HG02973 (cell line): Measurements from ENCODE around the gene RDX.
A peak's percentile ranks its signal among the peaks of the same experiment; 100 is the strongest.

Source experiments
- ATAC-seq: cut with Tn5 transposase; IDR thresholded peaks from one replicate; pipeline ENCODE4 v1.9.1; 2021; ENCODE audit warnings: moderate library complexity; ENCODE audit not compliant: unreplicated experiment

The RDX gene

DNA sequence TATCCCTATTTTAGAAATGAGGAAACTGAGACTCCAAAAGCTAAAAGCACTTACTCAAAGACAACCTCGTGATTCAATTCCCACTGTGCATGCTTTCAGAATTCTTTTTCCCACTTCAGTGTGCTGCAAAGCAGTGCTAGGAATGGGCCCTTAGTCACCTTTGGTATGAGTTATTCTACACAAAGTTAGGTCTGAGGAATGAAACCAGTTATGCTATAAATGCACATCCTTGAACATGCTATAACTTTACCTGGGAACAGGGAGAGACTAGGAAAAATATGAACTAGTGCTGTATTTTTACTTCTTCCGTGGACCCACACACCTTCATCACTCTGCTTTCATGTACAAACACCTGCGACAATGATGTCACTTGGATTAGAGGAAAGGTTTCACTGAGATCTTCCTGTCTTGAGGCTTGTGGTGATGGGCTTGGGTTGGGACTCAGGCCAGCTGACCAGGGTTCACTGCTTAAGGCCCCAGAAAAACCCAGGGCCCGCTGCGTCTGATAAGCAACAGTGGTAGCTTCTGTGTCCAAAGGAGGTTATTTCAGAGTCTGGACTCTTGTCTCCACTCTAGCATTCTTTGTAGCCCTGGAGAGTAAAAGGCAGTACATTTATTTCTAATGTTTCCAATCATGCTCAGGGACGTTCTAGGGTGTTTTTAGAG, 121.6 kb downstream of the RDX start:
- ATAC-seq: no peak

DNA sequence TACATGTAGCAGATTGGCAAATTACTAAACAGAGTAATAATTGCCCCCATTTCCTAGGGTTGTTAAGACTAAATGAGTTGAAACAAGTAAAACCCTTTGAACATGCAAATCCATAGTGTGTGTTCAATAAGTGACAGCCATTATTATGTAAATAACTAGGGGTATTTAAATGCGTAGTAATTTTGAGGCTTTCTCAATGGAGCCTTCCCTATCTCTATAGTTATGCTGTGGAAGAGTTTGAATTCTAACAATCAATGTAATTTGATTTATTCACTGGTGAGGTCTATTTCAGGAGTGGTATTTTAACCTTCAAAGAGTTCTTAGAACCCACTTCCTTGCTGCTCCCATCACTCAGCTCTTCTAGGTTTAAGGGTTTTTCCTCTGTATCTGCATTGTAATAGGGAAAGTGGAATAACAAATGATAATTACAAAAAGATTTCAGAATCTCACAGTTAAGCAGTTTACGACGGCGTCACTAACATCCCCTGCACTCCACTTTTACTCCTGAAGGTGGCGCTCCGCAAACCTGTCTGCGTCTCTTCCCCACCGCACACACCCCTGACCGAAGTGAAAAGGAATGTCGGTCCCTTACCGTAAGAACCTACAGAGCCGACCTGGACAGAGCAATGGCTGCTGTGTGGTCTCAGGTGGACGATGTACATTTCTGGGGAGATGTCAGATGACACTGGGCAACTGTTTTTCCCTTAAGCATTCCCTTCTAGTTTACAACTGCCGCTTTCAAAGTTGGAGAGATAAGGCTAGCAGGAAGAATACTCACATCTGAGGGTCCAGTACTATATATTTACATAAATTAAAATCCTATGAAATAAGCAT, 122.4 kb downstream of the RDX start:
- ATAC-seq: peak; percentile 65

DNA sequence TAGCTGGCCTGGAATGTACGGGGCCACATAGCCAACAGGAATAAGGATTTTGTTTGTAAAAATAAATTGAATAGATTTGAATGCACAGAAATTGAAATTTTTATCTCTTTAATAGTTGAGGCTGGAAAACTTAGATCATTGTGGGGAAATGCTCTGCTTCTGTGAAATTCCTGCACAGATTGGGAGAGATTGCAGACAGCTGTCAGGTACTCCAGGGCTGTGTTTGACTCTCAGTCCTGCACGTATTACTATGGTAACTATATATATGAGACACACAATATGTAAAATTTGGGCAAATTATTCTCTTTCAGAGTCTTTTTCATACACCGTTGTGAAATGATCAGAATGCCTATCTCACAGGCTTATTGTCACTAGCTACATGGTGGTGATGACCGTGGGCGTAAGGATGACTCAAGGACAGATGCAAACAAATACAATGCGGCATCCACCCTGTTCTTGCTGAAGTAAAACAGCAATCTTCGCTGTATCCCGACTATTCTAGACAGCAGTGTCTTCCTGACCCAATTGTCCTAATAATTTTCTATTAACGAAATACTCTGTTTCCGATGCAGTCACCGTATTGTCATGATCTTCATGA, 123.8 kb downstream of the RDX start:
- ATAC-seq: no peak

DNA sequence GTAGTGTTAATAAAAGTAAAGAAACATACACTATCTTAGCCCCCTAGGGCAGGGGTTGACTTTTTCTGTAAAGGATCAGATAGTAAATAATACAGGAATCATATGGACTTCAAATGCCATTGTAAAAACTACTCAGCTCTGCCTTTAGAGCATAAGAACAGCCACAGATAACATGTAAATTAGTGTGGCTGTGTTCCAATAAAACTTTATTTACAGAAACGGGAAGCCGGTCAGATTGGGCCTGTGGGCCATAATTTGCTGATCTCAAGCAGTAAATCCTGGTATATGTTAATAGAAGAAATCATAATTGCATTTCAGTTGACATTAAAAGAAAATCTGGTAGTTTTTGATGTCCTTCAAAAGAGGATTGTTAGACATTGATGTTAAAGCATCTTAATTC, 126.7 kb downstream of the RDX start:
- no peak for ATAC-seq

DNA sequence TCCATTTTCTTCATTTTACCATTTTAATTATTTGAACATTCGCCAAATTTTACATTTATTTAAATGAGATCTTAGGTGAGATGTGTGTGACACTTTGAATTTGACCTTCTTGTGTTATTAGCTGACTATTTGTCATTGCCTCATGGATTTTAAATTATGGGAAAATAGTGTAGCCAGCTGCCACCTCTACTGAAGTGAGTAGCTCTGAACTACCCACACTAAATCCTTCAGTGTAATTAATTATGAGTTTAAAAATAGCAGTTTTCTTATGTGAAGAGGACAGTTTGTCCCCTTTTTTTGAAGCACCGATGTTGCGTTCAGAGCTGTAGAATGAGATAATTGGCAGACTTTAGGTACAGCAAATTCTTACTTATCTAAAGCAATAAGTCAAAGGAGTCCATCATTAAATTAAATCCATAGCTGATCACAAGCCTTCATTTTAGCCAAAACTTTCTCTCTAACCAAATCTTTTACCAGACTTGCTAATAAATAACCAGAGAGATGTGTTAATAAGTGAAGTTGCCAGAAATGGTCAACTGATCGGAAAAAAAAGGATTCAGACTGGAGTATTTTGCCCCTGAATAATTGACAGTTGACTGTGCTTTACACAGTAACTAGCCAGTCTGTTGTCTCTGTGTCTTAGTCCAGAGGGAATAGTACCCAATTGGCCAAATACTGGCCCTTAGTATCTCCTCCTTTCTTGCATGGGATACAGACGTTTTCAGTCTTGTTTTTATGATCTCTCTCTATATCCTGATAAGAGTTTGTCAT, 128.2 kb downstream of the RDX start:
- ATAC-seq: no peak

DNA sequence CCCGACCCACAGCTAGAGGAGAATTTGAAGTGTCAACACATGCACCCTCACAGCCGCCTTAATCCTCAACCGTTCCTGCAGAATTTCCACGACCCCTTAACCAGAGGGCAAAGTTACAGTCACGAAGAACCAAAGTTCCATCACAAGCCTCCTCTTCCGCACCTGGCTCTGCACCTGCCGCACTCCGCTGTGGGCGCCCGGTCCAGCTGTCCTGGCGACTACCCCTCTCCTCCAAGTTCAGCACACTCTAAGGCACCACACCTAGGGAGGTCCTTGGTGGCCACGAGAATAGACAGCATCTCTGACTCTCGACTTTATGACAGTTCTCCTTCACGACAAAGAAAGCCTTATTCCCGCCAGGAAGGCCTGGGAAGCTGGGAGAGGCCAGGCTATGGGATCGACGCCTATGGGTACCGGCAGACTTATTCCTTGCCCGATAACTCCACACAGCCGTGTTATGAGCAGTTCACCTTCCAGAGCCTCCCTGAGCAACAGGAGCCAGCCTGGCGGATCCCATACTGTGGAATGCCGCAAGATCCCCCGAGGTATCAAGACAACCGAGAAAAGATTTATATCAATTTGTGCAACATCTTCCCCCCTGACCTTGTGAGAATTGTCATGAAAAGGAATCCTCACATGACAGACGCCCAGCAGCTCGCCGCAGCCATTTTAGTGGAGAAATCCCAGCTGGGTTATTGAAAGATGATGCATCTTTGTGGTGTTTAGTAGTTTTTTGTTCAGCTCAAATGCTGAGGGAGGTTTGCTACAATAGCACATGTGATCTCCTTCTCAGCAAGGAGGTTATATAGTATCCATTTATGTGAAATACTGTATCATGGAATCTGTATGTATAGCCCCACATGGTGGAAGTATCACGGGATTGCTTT, 131.1 kb downstream of the RDX start:
- no peak for ATAC-seq

DNA sequence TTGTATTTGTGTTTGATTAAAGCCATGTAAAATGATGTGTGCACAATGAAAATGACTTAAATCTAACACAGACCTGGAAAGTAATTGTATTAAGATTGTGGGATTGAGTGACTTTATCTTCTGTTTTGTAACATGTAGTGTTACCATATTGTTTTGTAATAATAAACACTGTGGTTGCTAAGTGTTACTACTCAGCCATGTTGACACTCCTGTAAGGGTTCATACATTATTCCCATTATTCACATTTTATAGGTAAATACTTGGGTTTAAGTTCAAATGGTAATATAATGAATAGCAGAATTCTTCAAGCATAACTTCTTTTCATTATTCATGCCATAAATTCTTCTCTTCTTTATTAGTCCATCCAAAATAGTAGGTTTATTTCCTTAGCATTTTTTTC, 134.2 kb downstream of the RDX start:
- ATAC-seq: no peak

DNA sequence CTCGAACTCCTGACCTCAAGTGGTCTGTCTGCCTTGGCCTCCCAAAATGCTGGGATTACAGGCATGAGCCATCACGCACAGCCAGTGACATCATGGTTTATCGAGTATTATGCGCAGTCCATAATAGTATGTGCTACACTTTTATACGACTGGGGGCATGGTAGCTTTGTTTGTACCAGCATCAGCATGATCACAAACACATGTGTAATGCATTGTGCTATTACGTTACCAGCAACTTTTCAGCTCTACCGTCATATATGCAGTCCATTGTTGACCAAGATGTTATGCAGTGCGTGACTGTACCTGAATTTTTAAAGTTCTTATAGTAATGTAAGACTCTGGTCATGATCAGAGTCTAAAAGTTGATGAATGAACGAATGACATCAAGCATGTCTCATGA, 135.4 kb downstream of the RDX start:
- no peak for ATAC-seq

DNA sequence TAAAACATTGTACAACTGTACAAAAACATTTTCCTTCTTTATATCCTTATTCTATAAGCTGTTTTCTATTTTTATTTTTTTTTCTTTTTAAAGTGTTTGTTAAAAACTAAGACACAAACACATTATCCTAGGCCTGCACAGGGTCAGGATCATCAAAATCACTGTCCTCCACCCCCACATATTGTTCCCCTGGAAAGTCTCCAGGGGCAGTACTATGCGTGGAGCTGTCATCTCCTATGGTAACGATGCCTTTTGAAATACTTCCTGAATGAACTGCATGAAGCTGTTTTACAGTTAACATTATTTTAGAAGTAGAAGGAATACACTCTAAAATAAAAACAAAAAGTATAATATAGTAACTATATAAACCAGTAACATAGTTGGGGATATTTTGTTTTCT, 136.0 kb downstream of the RDX start:
- no peak for ATAC-seq

DNA sequence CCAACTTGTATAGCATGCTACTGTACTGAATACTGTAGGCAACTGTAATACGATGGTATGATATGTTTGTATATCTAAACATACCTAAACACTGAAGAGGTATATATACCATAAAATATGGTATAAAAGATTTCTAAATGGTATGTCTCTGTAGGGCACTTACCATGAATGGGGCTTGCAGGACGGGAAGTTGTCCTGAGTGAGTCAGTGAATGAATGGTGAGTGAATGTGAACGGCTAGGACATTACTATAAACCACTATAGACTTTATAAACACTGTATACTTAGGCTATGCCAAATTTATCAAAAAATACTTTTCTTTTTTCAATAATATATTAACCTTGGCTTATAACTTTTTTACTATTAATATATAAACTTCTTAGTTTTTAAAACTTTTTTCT, 136.4 kb downstream of the RDX start:
- no peak for ATAC-seq

DNA sequence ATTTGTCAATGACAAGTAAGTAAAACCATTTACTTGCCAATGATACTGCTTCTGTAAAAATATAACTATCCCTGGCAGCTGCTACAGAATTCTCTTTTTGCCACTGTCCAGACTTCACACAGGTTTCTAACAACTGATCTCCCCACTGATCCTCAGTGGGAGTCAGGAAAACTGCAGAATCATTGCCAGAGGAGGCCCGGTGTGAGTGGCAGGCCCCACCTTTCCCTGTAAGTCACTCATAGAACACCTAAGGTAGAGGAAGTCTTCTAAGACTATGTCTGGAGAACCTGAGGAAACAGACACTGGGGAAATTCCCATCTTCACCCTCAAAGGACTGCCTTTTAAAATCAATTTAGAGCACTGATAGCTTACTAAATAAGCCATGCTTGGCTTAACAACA, 136.9 kb downstream of the RDX start:
- ATAC-seq: no peak

DNA sequence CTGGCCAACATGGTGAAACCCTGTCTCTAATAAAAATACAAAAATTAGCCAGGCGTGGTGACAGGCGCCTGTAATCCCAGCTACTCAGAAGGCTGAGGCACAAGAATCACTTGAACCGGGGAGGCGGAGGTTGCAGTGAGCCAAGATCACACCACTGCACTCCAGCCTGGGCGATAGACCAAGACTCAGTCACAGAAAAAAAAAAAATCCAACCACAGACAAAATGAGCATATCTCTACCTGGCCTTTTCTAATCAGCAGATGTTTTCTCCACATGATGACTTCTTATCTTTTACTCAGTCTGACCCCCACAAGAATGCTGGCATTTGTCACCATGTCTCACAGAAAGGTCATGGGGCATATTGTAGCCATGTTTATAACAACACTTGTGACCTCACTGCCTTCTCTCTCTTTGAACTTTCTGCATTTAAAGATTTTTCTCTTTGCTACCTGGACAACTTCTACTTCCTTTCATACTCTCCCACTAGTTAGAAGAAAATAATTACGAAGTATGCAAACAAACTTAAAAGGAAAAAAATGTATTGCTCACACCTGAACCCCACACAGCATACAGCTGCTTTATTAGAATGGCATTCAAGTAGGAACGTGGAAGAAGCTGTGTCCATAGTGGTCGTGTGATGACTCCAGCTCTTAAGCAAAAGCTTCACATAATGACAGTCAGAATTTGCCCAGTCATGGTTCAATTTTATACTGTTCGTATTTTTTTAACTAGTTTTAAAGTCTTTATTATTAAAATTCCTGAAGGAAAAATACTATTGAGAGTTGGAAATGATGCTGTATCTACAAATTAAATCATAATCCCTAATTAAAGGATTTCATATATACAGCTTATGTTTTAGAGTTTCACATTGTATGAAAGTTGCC, 137.9 kb downstream of the RDX start:
- ATAC-seq: no peak

DNA sequence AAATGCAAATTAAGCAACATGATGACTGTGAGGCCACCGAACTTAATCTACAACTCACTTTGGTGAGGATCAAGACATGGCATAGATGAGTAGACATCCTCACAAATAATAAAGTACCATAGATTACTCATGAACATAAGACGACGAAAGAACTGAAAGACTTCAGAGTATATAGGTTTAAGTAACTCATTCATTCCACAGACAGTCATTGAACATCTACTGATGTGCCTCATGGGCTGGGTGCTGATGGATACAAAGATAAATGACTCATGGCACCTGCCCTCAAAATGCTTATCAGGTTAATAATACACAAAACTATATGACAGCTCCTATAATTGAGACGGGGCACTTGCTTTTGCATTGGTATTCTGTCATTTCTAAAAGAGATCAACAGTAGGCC, 139.9 kb downstream of the RDX start:
- no peak for ATAC-seq

DNA sequence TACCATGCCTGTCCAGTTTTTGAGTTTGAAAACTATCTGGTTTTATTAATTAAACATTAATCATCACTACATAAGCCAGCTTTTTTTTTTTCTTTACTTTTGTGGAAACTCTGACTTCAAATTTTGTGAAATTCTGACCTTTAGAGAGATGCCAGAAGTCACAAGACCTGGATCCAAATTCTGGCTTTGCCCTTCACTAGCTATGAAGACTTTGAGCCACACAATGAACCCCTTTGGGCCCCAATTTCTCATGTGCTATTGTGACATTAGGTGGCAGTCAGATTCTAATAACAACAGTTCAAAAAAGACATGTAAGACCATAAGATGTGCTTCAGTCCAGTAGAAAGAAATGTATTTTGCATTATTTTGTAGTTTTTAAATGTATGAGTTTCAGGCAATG, 142.9 kb downstream of the RDX start:
- no peak for ATAC-seq

DNA sequence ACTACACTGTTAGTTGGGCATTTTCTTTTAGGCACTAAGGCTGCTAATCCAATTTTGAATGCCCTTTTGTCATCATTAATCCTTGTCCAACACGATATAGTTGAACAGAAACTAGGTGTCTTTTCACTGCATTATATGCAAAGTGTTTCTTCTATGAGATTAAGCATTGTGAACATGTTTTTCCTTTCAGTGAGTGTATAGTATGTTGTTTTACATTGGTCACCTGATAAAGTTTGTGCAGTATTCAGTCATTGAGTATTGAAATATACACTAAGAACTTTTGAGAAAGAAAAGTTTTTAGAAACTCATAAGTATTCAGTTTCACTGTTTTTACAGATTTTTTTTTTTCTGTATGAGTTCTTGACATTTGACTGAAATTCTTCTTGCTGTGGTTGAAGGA, 144.2 kb downstream of the RDX start:
- ATAC-seq: no peak

DNA sequence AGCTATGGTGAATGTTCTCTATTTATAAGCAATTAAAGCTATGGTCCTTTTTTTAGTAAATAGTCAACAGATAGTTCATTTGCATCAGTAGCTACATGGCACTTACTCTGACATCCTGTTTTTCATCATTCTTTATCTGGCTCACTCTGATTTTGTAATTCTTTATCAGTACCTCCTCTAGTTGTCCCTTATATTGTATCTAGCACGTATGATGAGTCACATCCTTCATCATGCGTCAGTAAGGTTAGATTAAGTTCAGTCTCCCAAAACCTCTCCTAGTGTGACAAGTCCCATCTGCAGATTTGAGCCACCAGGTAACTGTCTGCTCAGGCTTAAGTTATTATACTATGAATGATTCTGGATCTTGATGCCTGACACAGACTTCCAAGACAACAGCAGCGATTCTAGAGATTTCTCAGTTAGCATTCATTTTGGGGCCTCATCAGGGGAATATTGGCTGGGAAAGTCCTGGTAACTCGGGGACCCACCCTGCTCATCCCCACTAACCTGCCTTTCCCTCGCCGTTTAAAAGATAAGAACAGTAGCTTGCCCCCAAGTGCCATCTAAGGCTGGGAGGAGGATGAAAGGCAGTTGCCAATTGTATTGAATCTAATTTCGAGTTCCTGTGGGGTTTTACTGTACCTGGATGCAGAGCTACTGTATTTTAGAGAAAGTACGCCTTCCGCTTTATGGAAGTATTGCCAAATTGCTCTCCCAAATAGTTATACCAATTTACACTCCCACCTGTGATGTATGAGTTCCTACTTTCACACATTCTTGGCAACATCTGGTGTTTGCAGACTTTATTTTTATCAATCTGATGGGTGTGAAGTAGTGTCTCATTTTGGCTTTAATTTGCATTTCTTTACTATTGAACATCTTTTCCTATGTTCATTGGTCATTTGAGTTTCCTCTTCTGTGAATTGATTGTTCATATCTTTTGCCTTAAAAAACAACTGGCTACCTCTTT, 147.4 kb downstream of the RDX start:
- ATAC-seq: no peak

DNA sequence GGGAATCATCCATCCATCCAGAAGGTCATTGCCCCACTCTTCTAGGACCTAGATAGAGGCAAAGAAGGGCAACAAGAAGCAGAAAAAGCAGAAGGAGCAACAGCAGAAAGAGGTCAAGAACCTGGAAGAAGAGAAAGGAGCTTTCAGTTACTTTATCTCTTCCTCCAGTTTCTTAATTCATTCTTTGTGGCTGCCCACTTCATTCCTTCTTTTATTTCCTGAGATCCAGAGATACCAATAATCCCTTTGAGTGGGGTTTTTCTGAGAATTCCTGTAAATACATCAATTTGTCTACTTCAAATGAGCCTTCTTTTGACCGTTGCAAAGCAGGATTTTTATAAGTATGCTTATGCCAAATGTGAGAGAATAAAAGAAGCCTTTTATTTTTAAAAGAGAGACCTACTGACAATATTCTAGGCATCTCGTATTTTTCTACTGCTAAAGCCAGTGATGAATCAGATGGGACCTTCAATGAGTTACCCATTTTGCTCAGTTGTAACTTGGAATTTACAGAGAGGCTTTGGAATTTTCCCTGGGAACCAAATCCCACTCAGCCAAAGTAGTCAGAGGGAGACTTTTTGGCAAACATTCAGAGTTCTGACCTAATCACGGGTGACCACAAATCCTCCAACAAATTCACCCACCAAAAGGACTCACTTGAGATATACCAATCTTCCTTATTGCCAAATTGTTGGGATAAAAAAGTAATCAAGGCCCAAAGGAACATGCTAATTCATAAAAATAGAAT, 148.3 kb downstream of the RDX start:
- no peak for ATAC-seq

DNA sequence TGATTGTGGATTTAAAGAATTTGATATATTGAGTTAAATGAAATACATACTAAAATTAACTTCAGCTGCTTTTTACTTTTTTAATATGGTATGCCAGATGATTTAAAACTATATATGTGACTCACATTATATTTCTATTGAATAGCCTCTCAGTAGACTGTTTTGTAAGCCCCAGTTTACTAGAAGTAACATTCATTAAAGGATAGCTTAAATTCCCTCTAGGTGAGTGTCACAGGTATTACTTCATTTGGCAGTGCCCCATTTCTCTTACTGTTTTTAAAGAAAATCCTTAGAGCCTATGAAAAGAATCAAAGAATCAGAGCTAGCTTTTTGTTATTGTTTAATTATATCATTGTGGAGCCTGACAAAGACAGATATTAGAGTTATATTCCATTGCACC, 154.6 kb downstream of the RDX start:
- ATAC-seq: no peak
